Heart left ventricle (tissue), 16 donors: ENCODE measurements around the gene RTN1. TPM values are rescaled to one million over a fixed set of nuclear protein-coding genes. Genes with fewer than 3 reads are reported as not detected.

ENCODE experiments used
- ATAC-seq, 4 donors: fragments of 200-7000 bp; cut with Tn5 transposase; one replicate each; pipeline ENCODE4 v1.9.1; 2020 to 2022; ENCODE audit warnings: moderate library complexity in 4 of 4, mild to moderate bottlenecking in 3 of 4, moderate number of reproducible peaks in 1 of 4
- DNase-seq, 5 donors: peaks; one replicate each; pipeline ENCODE4 v3.0.0-alpha.2; 2020
- H3K27ac ChIP-seq, 12 donors: fragments of 200-600 bp; sonication (generic) in 4 of 12; one replicate each; pipeline versions ENCODE4 v1.5.0 to v1.8.0; 2016 to 2022; ENCODE audit warnings: mild to moderate bottlenecking in 2 of 12
- H3K27me3 ChIP-seq, 9 donors: fragments of 200-600 bp; sonication (generic) in 2 of 9; one replicate each; pipeline versions ENCODE4 v1.5.1 to v1.8.0; 2016 to 2022; ENCODE audit warnings: mild to moderate bottlenecking in 3 of 9
- H3K36me3 ChIP-seq, 9 donors: fragments of 200-600 bp; sonication (generic) in 2 of 9; one replicate each; pipeline versions ENCODE4 v1.5.0 to v1.8.0; 2018 to 2022; ENCODE audit warnings: mild to moderate bottlenecking in 2 of 9
- H3K4me1 ChIP-seq, 12 donors: fragments of 200-600 bp; sonication (generic) in 4 of 12; one replicate each; pipeline versions ENCODE4 v1.5.0 to v1.8.0; 2016 to 2022; ENCODE audit warnings: mild to moderate bottlenecking in 3 of 12
- H3K4me3 ChIP-seq, 12 donors: fragments of 200-600 bp; sonication (generic) in 4 of 12; one replicate each; pipeline versions ENCODE4 v1.5.0 to v1.8.0; 2017 to 2022; ENCODE audit warnings: mild to moderate bottlenecking in 9 of 12, moderate library complexity in 4 of 12
- H3K9me3 ChIP-seq, 12 donors: fragments of 200-600 bp; sonication (generic) in 4 of 12; one replicate each; pipeline versions ENCODE4 v1.5.0 to v1.8.0; 2016 to 2022; ENCODE audit warnings: mild to moderate bottlenecking in 1 of 12
- CTCF ChIP-seq, 12 donors: fragments of 200-600 bp; sonication (generic) in 4 of 12; IDR thresholded peaks; one replicate each; pipeline versions ENCODE4 v1.5.0 to v1.8.0; 2018 to 2022; ENCODE audit warnings: antibody characterized with exemption in 12 of 12, mild to moderate bottlenecking in 5 of 12
- POLR2A ChIP-seq, 2 donors: fragments of 450-650 bp; IDR thresholded peaks; one replicate each; pipeline ENCODE4 v1.6.1; 2017; ENCODE audit warnings: antibody characterized with exemption in 2 of 2, mild to moderate bottlenecking in 2 of 2, moderate library complexity in 2 of 2
- WGBS, 4 donors: extraction: QIAGEN DNeasy Blood & Tissue Kit in 2 of 4; methylation state at CpG; one replicate each; pipeline versions ENCODE4 v1.1.5 to v1.1.7; 2013 to 2018; 5-methylcytosine and 5-hydroxymethylcytosine counted together
- intact Hi-C, 10 donors: fragments of 100-400 bp; cut with DNase I; formaldehyde crosslinking; loops; one replicate each; pipeline versions ENCODE4 v1.11.1 to v1.14.2; 2022
- polyA plus RNA-seq, 2 donors: library from polyadenylated mRNA; stranded (reverse); fragments of 200-250 nt; gene quantifications; one replicate each; pipeline ENCODE4 v1.2.3, GENCODE V29; 2013
- total RNA-seq, 9 donors: library from RNA; depleted of rRNA in 2 of 9; stranded (reverse); fragments of >200 nt in 2 of 9; fragmentation: NEBNext Ultra II Directional in 3 of 9; extraction: Animal tissue kit (Norgen Biotek cat#: 25700) in 3 of 9; gene quantifications; one replicate each; pipeline versions ENCODE4 v1.1.0 to v1.2.4, GENCODE V29; 2016 to 2023
- donor health status: ischemic (EF 13 %, LVEDD 7.1; RV severe dilation, severe dysfunction).
- donor health status: healthy with polysubstance abuse.
- donor health status: DM: no; HTN: yes; CAD: no.
- donor health status: DM: no; HTN: no; CAD: no.
- donor health status: ischemic (EF 25% LVEDD 6.9; RV normal size, moderate dysfunction).
- donor health status: ischemic (EF 25% LVEDD 5.7; RV mildly dilated, moderate dysfunction).
- donor health status: healthy.
- donor health status: DM: yes; HTN: yes; CAD: no.
- donor health status: ischemic (EF 35%, LVEDD 5.7; RV mildly dilated, moderate dysfunction).
- donor health status: nonischemic (EF 11% LVEDD 7.7; RV severe dilation, severe dysfunction).
- donor health status: DM: yes; HTN: yes; CAD: no.
- donor health status: PGD.
- donor health status: ischemic (EF 29% LVEDD 5.4; RV normal size, mild dysfunction).
- donor health status: nonischemic (EF 23%, LVEDD 6.1; RV moderate dilation, normal function).

RTN1 gene
- total and polyA plus RNA-seq, 11 donors = 0.15 to 8.4 (median 0.90) TPM

GRCh38 chr14:59890676-59891075 lies 20.1 kb upstream of the RTN1 start:
- TF ChIP-seq POLR2A (IDR thresholded peaks at IDR 0.05) (no peak), CTCF (IDR thresholded peaks at IDR 0.05) (no peak)
- DNase-seq (no peak), ATAC-seq (no peak)
- intact Hi-C loops = loop anchor here in 1 of 10 donors (10.0 kb wide), 1 partner anchor 256 kb away; no protein-coding TSS in a partner anchor
- Histone ChIP-seq H3K9me3 (no peaks in the 10 kb centered on the region), H3K4me3 (no peak overlapping the region), H3K4me1 (no peaks in the 10 kb centered on the region), H3K27ac (no peak overlapping the region), H3K36me3 (no peaks in the 10 kb centered on the region), H3K27me3 (peaks cover 0 to 4% (median 0%) of the 10 kb centered on the region in 9 donors)
- WGBS, 4 donors = 35 to 55% (median 42%) methylated on average over 2 of the region's 2 CpGs

- intact Hi-C loops = no loop called here
- Histone ChIP-seq H3K27me3 (peaks cover 0 to 11% (median 0%) of the 10 kb centered on the region in 9 donors), H3K4me1 (no peaks in the 10 kb centered on the region), H3K9me3 (peaks cover 0 to 8% (median 0%) of the 10 kb centered on the region in 12 donors), H3K27ac (no peak overlapping the region), H3K36me3 (no peaks in the 10 kb centered on the region), H3K4me3 (no peak overlapping the region)
- TF ChIP-seq POLR2A (IDR thresholded peaks at IDR 0.05) (no peak), CTCF (IDR thresholded peaks at IDR 0.05) (peak in 1 of 12 donors; percentile 4)
- DNase-seq (no peak), ATAC-seq (no peak)
- 15 to 29% (median 17%) methylated on average over 1 of the region's 1 CpG for WGBS, 4 donors
Observed at GRCh38 chr14:59882957-59883356, 12.4 kb upstream of the RTN1 start.

GRCh38 chr14:59871166-59871495 lies 555 bp upstream of the RTN1 start:
- DNase-seq (no peak), ATAC-seq (no peak)
- intact Hi-C loops = no loop called here
- Histone ChIP-seq H3K4me3 (peak overlapping the region; percentile 29 to 67 (median 52)), H3K27me3 (peaks cover 5 to 76% (median 33%) of the 10 kb centered on the region in 9 donors), H3K27ac (no peak overlapping the region), H3K4me1 (peaks cover 0 to 17% (median 7%) of the 10 kb centered on the region in 12 donors), H3K9me3 (peaks cover 0 to 7% (median 0%) of the 10 kb centered on the region in 12 donors), H3K36me3 (no peaks in the 10 kb centered on the region)
- WGBS, 4 donors = 6 to 8% (median 7%) methylated on average over 4 of the region's 4 CpGs
- TF ChIP-seq CTCF (IDR thresholded peaks at IDR 0.05) (no peak), POLR2A (IDR thresholded peaks at IDR 0.05) (no peak)

GRCh38 chr14:59869381-59870255 lies 958 bp downstream of the RTN1 start:
- no peak overlapping the region for H3K27ac ChIP-seq
- intact Hi-C loops = no loop called here
- 2 to 8% (median 5%) methylated on average over 34 to 44 of the region's 44 CpGs for WGBS, 4 donors

More at GRCh38 chr14:59869381-59870255, 958 bp downstream of the RTN1 start:
- Histone ChIP-seq H3K4me3 (peak overlapping the region; percentile 29 to 67 (median 52)), H3K4me1 (peaks cover 0 to 17% (median 7%) of the 10 kb centered on the region in 12 donors), H3K36me3 (no peaks in the 10 kb centered on the region), H3K9me3 (no peaks in the 10 kb centered on the region), H3K27me3 (peaks cover 5 to 72% (median 33%) of the 10 kb centered on the region in 9 donors)
- TF ChIP-seq POLR2A (IDR thresholded peaks at IDR 0.05) (no peak), CTCF (IDR thresholded peaks at IDR 0.05) (no peak)
- ATAC-seq (no peak), DNase-seq (peak in 1 of 5 donors; percentile 56)
